ENCODE data around the gene C22orf15. TPM values are rescaled to one million over a fixed set of nuclear protein-coding genes. Genes with fewer than 3 reads are reported as not detected.

The C22orf15 gene
- total RNA-seq, 1 donor from 2014 or later = 5.9 TPM

DNA sequence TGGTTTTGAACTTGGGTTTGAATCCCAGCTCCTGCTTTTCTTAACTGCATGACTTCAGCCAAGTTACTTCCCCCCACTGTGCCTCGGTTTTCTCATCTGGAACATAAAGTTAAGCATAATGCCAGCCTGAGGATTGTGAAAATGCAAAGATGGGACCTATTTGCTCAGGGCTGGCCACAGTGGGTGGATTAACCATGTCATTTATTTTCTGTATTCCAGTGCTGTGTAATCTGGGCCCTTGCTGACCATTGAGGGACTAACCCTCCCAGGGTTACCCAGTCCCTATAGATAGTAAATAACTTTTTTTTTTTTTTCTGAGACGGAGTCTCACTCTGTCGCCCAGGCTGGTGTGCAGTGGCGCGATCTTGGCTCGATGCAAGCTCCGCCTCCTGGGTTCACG, 7.1 kb upstream of the C22orf15 start:
- Histone ChIP-seq H3K4me3 (no peak overlapping the region), H3K4me1 (peaks cover 6% of the 10 kb centered on the region), H3K27me3 (ENCODE audit: low read depth) (no peaks in the 10 kb centered on the region), H3K36me3 (no peaks in the 10 kb centered on the region), H3K9me3 (no peaks in the 10 kb centered on the region), H3K27ac (no peak overlapping the region)
- intact Hi-C loops (cut with DNase I) = no loop called here
- ATAC-seq (no peak), DNase-seq (no peak)
- TF ChIP-seq, protein P1, sequence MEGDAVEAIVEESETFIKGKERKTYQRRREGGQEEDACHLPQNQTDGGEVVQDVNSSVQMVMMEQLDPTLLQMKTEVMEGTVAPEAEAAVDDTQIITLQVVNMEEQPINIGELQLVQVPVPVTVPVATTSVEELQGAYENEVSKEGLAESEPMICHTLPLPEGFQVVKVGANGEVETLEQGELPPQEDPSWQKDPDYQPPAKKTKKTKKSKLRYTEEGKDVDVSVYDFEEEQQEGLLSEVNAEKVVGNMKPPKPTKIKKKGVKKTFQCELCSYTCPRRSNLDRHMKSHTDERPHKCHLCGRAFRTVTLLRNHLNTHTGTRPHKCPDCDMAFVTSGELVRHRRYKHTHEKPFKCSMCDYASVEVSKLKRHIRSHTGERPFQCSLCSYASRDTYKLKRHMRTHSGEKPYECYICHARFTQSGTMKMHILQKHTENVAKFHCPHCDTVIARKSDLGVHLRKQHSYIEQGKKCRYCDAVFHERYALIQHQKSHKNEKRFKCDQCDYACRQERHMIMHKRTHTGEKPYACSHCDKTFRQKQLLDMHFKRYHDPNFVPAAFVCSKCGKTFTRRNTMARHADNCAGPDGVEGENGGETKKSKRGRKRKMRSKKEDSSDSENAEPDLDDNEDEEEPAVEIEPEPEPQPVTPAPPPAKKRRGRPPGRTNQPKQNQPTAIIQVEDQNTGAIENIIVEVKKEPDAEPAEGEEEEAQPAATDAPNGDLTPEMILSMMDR (IDR thresholded peaks at IDR 0.05) = no peak

DNA sequence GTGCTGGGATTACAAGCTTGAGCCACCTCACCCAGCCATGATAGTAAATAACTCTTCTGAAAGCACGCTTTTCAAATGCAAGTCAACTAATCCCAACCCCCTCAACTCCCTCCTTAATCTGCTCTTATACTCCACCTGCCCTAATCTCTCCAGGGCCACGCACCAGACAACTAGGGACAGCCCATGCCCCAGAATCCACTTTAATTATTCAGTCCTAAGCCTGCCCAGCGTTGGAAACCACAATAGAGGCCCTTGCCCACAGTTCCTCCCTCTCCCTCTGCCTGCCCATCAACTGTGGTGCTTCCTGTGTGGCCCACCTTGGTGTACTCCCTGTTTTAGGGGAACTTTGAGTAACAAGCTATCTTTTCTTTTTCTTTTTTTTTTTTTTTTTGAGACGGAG, 5.9 kb upstream of the C22orf15 start:
- DNase-seq = no peak
- H3K27me3 ChIP-seq (ENCODE audit: low read depth) = no peaks in the 10 kb centered on the region
- no peak overlapping the region for H3K4me3 ChIP-seq
- H3K36me3 ChIP-seq = no peaks in the 10 kb centered on the region
- intact Hi-C loops (cut with DNase I) = no loop called here
- no peaks in the 10 kb centered on the region for H3K4me1 ChIP-seq
- no peaks in the 10 kb centered on the region for H3K9me3 ChIP-seq
- ATAC-seq = no peak
- TF ChIP-seq, protein P1 (IDR thresholded peaks at IDR 0.05) = no peak
- H3K27ac ChIP-seq = no peak overlapping the region

DNA sequence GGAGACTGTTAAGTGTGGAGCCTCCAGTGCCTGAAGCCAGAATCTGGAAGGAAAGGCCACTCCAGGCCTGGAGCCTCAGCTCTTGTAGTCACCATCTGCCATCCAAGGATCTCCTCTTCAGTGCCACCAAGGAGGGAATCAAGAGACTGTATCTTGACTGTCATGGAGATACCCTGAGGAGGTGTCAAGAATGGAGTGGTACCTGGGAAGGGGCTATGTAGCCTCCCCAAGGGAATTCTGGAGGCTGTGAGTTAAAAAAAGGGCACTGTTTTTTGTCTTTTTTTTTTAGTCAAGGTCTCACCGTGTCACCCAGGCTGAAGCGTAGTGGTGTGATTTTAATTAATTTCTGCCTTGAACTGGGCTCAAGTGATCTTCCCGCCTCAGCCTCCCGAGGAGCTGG, 3.2 kb upstream of the C22orf15 start:
- H3K9me3 ChIP-seq = no peaks in the 10 kb centered on the region
- intact Hi-C loops (cut with DNase I) = no loop called here
- H3K27me3 ChIP-seq (ENCODE audit: low read depth) = no peaks in the 10 kb centered on the region
- no peaks in the 10 kb centered on the region for H3K36me3 ChIP-seq
- H3K27ac ChIP-seq = no peak overlapping the region
- peaks cover 20% of the 10 kb centered on the region for H3K4me1 ChIP-seq
- no peak overlapping the region for H3K4me3 ChIP-seq
- ATAC-seq (no peak), DNase-seq (no peak)
- TF ChIP-seq, protein P1 (IDR thresholded peaks at IDR 0.05) = no peak

DNA sequence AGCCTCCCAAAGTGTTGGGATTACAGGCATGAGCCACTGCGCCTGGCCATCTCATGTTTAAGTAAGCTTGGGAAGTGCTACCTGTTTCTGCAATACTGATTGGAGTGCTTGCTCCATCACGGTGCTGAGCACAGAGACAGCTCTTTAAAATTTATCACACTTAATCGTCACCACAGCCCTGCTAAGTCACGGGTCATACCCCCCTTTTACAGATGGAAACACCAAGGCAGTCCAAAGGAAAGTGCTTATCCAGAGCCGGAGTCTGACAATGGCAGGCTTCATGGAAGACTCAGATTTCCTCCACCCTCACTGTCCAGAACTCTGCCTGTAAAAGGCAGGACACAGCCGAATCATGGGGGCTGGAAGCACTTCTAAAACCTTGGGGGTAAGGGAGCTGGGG, 2.7 kb upstream of the C22orf15 start:
- no peaks in the 10 kb centered on the region for H3K27me3 ChIP-seq (ENCODE audit: low read depth)
- ATAC-seq (no peak), DNase-seq (no peak)
- H3K4me3 ChIP-seq = no peak overlapping the region
- TF ChIP-seq, protein P1 (IDR thresholded peaks at IDR 0.05) = no peak
- H3K4me1 ChIP-seq = peaks cover 21% of the 10 kb centered on the region
- intact Hi-C loops (cut with DNase I) = no loop called here
- no peaks in the 10 kb centered on the region for H3K9me3 ChIP-seq
- H3K36me3 ChIP-seq = no peaks in the 10 kb centered on the region
- no peak overlapping the region for H3K27ac ChIP-seq

DNA sequence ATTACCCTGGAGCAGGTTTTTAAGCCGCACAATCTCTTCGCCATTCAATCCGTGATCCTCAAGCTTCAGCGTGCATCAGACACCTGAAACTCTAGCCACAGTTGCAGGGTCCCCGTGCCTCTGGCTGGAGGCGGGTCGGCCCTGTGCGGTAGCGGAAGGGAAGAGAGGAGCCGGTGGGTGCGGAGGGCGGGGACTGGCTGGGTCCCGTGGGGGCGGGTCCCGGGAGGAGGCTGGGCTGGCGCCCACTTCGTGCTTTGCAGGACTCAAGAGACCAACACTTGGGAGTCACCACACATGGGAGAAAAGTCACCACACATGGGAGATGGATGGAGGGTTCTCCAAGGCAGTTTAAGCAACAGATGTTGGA, 772 bp downstream of the C22orf15 start:
- Histone ChIP-seq H3K4me3 (peak overlapping the region; percentile 37), H3K27ac (no peak overlapping the region), H3K4me1 (peaks cover 31% of the 10 kb centered on the region), H3K36me3 (no peaks in the 10 kb centered on the region), H3K27me3 (ENCODE audit: low read depth) (no peaks in the 10 kb centered on the region), H3K9me3 (no peaks in the 10 kb centered on the region)
- TF ChIP-seq, protein P1 (IDR thresholded peaks at IDR 0.05) = no peak
- intact Hi-C loops (cut with DNase I) = no loop called here
- DNase-seq (peak; percentile 73), ATAC-seq (no peak)

DNA sequence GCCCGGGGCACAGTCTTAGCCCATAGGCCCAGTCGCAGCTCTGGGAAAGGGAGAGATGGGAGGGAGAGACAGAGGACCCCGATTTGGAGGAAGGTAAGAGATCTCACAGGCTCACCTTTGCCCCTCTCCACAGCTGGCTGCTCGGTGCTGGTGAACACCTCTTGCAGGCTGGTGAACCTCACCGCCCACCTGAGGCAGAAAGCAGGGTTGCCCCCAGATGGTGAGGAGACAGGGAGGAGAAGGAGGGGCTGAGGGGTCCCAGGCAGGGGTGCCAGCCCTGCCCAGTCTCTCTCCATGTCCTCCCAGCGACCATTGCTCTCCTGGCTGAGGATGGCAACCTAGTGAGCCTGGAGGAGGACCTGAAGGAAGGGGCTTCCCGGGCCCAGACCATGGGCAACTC, 1.2 kb downstream of the C22orf15 start:
- no peaks in the 10 kb centered on the region for H3K36me3 ChIP-seq
- H3K27ac ChIP-seq = no peak overlapping the region
- DNase-seq (no peak), ATAC-seq (no peak)
- H3K27me3 ChIP-seq (ENCODE audit: low read depth) = no peaks in the 10 kb centered on the region
- H3K9me3 ChIP-seq = no peaks in the 10 kb centered on the region
- intact Hi-C loops (cut with DNase I) = no loop called here
- peak overlapping the region; percentile 37 for H3K4me3 ChIP-seq
- TF ChIP-seq, protein P1 (IDR thresholded peaks at IDR 0.05) = no peak
- peaks cover 35% of the 10 kb centered on the region for H3K4me1 ChIP-seq
